ENCODE results near the gene FHOD3. TPM values are rescaled to one million over a fixed set of nuclear protein-coding genes. Genes with fewer than 3 reads are reported as not detected.

The FHOD3 gene
- total RNA-seq, 1 donor: 3.0 TPM

- no peak overlapping the region for H3K4me3 ChIP-seq (ENCODE audit: low read depth, low read length)
- peak; percentile 42 for DNase-seq (ENCODE audit: low read depth)
- TF ChIP-seq CTCF (IDR thresholded peaks at IDR 0.05; ENCODE audit: insufficient read depth, low read length): no peak
These were observed 29.3 kb downstream of the FHOD3 start for GRCh38 chr18:36326771-36327170.

DNA sequence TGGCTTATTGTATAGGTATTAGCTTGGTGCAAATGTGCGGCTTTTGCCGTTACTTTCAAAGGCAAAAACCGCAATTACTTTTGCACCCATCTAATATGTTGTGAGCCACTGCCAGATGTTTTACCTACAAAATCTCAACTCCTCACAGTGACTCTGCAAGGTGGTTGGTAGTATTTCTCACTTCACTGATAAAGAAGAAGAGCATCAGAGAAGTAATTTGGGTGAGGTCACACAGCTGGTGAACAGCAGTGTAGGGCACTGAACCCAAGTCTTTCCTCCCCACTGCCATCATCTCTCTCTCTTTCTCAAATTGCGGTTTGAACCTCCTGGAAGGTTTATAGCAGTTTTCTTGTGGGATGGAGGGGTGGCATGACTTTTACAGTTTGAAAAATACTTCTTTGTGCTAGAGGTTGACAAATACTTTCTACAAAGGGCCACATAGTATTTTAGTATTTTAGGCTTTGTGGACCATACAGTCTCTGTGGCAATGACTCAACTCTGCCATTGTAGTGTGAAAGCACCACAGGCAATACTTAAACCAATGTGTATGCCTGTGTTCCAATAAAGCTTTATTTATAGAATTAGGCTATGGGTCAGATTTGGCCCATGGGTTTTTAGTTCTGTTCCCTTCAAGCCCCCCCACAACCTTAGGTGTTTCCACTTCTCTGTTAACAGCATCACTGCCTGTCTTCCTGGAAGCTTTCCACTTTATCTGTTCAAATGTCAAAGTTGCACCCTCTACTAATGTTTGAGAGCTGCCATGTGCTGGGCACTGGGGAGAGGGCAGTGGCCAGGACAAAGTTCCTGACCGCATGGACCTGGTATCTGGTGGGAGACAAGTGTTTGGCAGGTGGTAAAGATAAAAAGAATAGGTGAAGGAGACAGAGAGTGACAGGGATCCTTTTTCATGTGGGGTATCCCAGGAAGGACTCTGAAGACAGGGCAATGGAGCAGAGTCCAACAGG, 30.1 kb downstream of the FHOD3 start:
- H3K4me3 ChIP-seq (ENCODE audit: low read depth, low read length): no peak overlapping the region
- no peak for TF ChIP-seq CTCF (IDR thresholded peaks at IDR 0.05; ENCODE audit: insufficient read depth, low read length)
- DNase-seq (ENCODE audit: low read depth): no peak

DNA sequence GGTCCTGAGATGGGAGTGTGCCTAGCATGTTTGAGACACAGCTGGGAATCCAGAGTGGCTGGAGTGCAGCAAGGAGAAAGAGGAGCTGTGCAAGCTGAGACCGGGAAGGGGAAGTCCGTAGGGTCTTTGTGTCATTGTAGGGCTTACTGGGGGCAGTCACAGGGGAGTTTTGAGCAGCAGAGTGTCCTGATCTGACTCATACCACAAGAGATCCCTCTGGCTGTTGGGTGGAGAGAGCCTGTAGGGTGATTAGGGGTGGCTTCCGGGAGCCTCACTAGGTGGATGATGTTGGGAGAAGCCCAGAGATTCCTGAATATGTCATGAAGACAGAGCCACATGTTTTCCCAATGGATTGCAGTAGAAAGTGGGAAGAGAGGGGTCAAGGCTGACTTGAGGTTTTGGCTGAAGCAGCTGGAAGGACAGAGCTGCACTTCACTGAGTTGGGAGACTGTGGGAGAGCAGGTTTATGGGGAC, 30.9 kb downstream of the FHOD3 start:
- DNase-seq (ENCODE audit: low read depth): no peak
- H3K4me3 ChIP-seq (ENCODE audit: low read depth, low read length): no peak overlapping the region
- no peak for TF ChIP-seq CTCF (IDR thresholded peaks at IDR 0.05; ENCODE audit: insufficient read depth, low read length)

GRCh38 chr18:36328916-36329315, 31.4 kb downstream of the FHOD3 start:
- no peak overlapping the region for H3K4me3 ChIP-seq (ENCODE audit: low read depth, low read length)
- TF ChIP-seq CTCF (IDR thresholded peaks at IDR 0.05; ENCODE audit: insufficient read depth, low read length): no peak
- DNase-seq (ENCODE audit: low read depth): no peak

DNA sequence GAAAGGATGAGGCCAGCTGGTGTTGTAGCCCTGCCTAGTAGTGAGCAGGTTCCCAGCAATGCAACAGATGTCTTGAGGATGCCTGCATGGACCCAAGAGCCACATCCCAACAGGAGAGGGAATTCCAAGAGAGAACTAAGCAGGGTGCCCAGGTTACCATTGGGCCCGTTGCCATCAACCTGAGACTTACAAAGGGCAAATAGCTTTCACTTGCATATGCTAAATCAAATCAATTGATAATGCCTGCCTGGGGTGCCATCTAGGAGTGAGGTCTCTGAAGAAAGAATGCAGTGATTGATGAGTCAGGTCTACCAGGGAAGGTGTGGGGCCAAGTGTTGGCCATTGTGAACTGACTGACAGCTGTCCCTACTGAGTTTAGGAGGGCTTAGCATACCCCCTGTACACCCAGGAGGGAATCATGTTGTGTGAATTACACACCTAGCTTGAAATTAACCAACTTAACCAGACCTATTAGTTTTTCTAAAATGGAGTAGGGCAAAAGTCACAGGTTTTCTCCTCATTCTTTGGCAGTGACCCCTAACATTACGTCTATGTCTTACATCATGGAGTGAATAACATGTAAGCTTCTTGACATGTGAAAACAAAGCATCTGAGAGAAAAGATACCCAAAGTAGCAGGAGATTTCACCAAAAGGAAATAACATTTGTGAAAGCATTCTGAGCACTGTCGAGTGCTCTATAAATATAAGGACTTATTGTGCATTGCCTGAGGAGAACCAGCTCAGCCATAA, 32.3 kb downstream of the FHOD3 start:
- peak; percentile 67 for DNase-seq (ENCODE audit: low read depth)
- H3K4me3 ChIP-seq (ENCODE audit: low read depth, low read length): no peak overlapping the region
- no peak for TF ChIP-seq CTCF (IDR thresholded peaks at IDR 0.05; ENCODE audit: insufficient read depth, low read length)

DNA sequence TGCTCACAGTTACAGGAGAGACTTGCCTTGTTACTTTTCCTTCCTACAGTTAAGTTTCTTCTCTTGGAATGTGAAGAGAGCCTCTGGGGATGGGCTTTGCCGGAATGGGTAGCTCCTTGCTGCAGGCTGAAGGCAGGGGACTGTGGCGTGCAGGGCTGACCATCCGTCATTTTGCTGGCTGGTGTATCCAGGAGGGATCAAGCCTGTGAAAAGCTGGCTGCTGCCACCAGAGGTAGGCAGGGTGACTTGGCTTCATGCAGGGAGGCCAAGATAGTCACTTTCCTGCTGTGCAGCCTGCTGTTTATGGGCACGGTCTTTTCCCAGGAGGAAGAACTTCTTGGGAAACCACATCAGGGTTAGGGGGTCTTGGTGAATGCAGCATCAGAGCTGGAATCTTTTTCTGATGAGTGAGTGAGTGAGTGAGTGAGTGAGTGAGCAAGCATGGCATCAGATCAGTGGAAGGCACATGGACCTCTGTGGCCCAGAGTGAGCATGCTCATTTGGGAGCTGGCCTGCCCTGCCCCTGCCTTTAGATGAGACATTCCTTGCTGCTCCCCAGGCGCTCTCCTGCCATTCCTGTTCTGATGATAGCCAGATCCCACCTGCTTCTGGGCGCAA, 33.0 kb downstream of the FHOD3 start:
- TF ChIP-seq CTCF (IDR thresholded peaks at IDR 0.05; ENCODE audit: insufficient read depth, low read length): no peak

More for the DNA sequence above, 33.0 kb downstream of the FHOD3 start:
- no peak for DNase-seq (ENCODE audit: low read depth)
- no peak overlapping the region for H3K4me3 ChIP-seq (ENCODE audit: low read depth, low read length)
